HepG2 (cell line): ENCODE results near the gene SLC23A3. TPM values are rescaled to one million over a fixed set of nuclear protein-coding genes. Genes with fewer than 3 reads are reported as not detected.

Experiments
- BCL6 ChIP-seq: IDR thresholded peaks from 2 replicates; pipeline ENCODE4 v1.6.1; 2016; ENCODE audit warnings: missing genetic modification reagents, missing compliant biosample characterization
- CEBPG ChIP-seq: IDR thresholded peaks from 2 replicates; pipeline ENCODE4 v1.6.1; 2016
- ERF ChIP-seq: IDR thresholded peaks from 2 replicates; pipeline ENCODE4 v1.6.1; 2018; ENCODE audit warnings: missing biosample characterization, missing genetic modification reagents
- FOXA1 ChIP-seq, 2 experiments: fragments of 450-650 bp in 1 of 2; sonication (generic) in 1 of 2; formaldehyde crosslinking in 1 of 2; IDR thresholded peaks; 2 replicates each; pipeline versions ENCODE4 v1.4.0 to v1.6.1; 2016 to 2020; ENCODE audit warnings: missing genetic modification reagents in 1 of 2
- FOXA3 ChIP-seq: IDR thresholded peaks from 2 replicates; pipeline ENCODE4 v1.6.1; 2016; ENCODE audit warnings: missing genetic modification reagents, missing compliant biosample characterization
- FOXP1 ChIP-seq, 2 experiments: fragments of 450-650 bp in 1 of 2; IDR thresholded peaks; 2 replicates each; pipeline ENCODE4 v1.6.1; 2017 to 2018; ENCODE audit warnings: antibody characterized with exemption in 1 of 2
- RXRB ChIP-seq: IDR thresholded peaks from 2 replicates; pipeline ENCODE4 v1.6.1; 2016; ENCODE audit warnings: borderline replicate concordance, missing genetic modification reagents, missing compliant biosample characterization
- SAP130 ChIP-seq: IDR thresholded peaks from 2 replicates; pipeline ENCODE4 v1.6.1; 2016; ENCODE audit warnings: low read depth
- SOX5 ChIP-seq: IDR thresholded peaks from 2 replicates; pipeline ENCODE4 v1.6.1; 2016; ENCODE audit warnings: borderline replicate concordance
- TOE1 ChIP-seq: sonication (generic); formaldehyde crosslinking; IDR thresholded peaks from 2 replicates; pipeline ENCODE4 v1.4.0; 2020; ENCODE audit warnings: mild to moderate bottlenecking, missing genetic modification reagents
- ZC3H4 ChIP-seq: sonication (generic); formaldehyde crosslinking; IDR thresholded peaks from 2 replicates; pipeline ENCODE4 v1.4.0; 2020; ENCODE audit warnings: missing genetic modification reagents, borderline replicate concordance
- ZFP36 ChIP-seq: fragments of 150-350 bp; IDR thresholded peaks from 2 replicates; pipeline ENCODE4 v1.6.1; 2018; ENCODE audit warnings: borderline replicate concordance, low read length, low read depth; ENCODE audit not compliant: partially characterized antibody
- ZNF20 ChIP-seq: sonication (generic); formaldehyde crosslinking; IDR thresholded peaks from 2 replicates; pipeline ENCODE4 v1.4.0; 2020; ENCODE audit warnings: mild to moderate bottlenecking, moderate library complexity, missing genetic modification reagents
- ZNF224 ChIP-seq: sonication (generic); formaldehyde crosslinking; IDR thresholded peaks from 2 replicates; pipeline ENCODE4 v1.5.0; 2020; ENCODE audit warnings: mild to moderate bottlenecking, missing genetic modification reagents
- ZNF24 ChIP-seq: fragments of 450-650 bp; IDR thresholded peaks from 2 replicates; pipeline ENCODE4 v1.6.1; 2017; ENCODE audit warnings: antibody characterized with exemption, mild to moderate bottlenecking
- polyA plus RNA-seq, 8 experiments: library from polyadenylated mRNA; depleted of rRNA in 3 of 8; stranded (reverse) in 7 of 8; unstranded in 1 of 8; fragments of >200 nt; fragmentation: Illumina TruSeq in 4 of 8; extraction: Trizol in 4 of 8; gene quantifications; 2 replicates each; pipeline versions ENCODE4 v1.2.1 to v1.2.3, GENCODE V29; 2011 to 2016; ENCODE audit warnings: low read depth in 4 of 8, missing spikeins in 1 of 8, mixed read lengths in 1 of 8; ENCODE audit not compliant: insufficient read depth in 1 of 8
- total RNA-seq, 5 experiments: library from RNA; depleted of rRNA; stranded (reverse); fragments of >200 nt; fragmentation: Illumina TruSeq; extraction: Trizol; gene quantifications; 2 replicates each; pipeline ENCODE4 v1.2.3, GENCODE V29; 2016; ENCODE audit warnings: low read depth in 1 of 5
- TF ChIP-seq, protein P1 (sequence below): sonication (generic); formaldehyde crosslinking; IDR thresholded peaks from 2 replicates; pipeline ENCODE4 v1.9.0; 2021; ENCODE audit warnings: missing genetic modification reagents, mild to moderate bottlenecking, borderline replicate concordance
- TF ChIP-seq, protein P2 (sequence below): sonication (generic); formaldehyde crosslinking; IDR thresholded peaks from 2 replicates; pipeline ENCODE4 v1.4.0; 2020; ENCODE audit warnings: missing genetic modification reagents, mild to moderate bottlenecking, borderline replicate concordance
- TF ChIP-seq, protein P3 (sequence below): sonication (generic); formaldehyde crosslinking; IDR thresholded peaks from 2 replicates; pipeline ENCODE4 v1.5.0; 2020; ENCODE audit warnings: mild to moderate bottlenecking, missing genetic modification reagents
- TF ChIP-seq, protein P4 (sequence below): IDR thresholded peaks from 2 replicates; pipeline ENCODE4 v1.6.1; 2016; ENCODE audit warnings: low read depth, missing genetic modification reagents, missing compliant biosample characterization

SLC23A3 gene
- total and polyA plus RNA-seq, 2 of the 13 experiments (the other 11 are each of a cell fraction or from before 2014, with no cell fraction given): 0.38 to 0.78 TPM

DNA sequence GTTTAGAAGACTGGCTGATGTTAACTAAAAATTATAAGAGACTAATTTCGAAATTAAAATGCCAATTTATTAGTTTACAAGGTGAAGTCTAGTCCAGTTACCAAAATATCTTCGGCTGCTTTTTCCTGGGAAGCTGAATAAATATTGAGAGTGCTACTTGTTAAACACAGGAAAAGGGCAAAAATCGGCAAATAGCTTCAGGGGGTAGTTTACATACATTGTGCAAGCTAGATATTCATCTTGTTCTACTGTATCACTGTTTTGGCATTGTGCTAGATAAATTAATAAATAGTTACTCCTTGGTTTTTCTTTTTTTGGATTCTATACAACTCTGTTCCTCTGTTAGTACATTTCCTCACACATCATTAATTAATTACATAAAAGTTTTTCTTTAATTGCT, 38.5 kb downstream of the SLC23A3 start (continued):
- TF ChIP-seq, protein P1, sequence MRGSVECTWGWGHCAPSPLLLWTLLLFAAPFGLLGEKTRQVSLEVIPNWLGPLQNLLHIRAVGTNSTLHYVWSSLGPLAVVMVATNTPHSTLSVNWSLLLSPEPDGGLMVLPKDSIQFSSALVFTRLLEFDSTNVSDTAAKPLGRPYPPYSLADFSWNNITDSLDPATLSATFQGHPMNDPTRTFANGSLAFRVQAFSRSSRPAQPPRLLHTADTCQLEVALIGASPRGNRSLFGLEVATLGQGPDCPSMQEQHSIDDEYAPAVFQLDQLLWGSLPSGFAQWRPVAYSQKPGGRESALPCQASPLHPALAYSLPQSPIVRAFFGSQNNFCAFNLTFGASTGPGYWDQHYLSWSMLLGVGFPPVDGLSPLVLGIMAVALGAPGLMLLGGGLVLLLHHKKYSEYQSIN (CRISPR knock-in tag): no peak
- TF ChIP-seq ZNF20 (CRISPR knock-in tag): no peak
- TF ChIP-seq SAP130: 0 out of 2 replicates have a peak, but pooled peaks have one; percentile 16
- no peak for TF ChIP-seq ERF (CRISPR knock-in tag)
- TF ChIP-seq ZNF224: no peak
- TF ChIP-seq TOE1: no peak
- no peak for TF ChIP-seq ZC3H4 (CRISPR knock-in tag)
- TF ChIP-seq SOX5: 0 out of 2 replicates have a peak, but pooled peaks have one; percentile 34
- peak; percentile 98 for TF ChIP-seq BCL6 (CRISPR knock-in tag)
- peak; percentile 70 for TF ChIP-seq FOXA3
- TF ChIP-seq, protein P2, sequence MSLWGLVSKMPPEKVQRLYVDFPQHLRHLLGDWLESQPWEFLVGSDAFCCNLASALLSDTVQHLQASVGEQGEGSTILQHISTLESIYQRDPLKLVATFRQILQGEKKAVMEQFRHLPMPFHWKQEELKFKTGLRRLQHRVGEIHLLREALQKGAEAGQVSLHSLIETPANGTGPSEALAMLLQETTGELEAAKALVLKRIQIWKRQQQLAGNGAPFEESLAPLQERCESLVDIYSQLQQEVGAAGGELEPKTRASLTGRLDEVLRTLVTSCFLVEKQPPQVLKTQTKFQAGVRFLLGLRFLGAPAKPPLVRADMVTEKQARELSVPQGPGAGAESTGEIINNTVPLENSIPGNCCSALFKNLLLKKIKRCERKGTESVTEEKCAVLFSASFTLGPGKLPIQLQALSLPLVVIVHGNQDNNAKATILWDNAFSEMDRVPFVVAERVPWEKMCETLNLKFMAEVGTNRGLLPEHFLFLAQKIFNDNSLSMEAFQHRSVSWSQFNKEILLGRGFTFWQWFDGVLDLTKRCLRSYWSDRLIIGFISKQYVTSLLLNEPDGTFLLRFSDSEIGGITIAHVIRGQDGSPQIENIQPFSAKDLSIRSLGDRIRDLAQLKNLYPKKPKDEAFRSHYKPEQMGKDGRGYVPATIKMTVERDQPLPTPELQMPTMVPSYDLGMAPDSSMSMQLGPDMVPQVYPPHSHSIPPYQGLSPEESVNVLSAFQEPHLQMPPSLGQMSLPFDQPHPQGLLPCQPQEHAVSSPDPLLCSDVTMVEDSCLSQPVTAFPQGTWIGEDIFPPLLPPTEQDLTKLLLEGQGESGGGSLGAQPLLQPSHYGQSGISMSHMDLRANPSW: no peak
- TF ChIP-seq, protein P3, sequence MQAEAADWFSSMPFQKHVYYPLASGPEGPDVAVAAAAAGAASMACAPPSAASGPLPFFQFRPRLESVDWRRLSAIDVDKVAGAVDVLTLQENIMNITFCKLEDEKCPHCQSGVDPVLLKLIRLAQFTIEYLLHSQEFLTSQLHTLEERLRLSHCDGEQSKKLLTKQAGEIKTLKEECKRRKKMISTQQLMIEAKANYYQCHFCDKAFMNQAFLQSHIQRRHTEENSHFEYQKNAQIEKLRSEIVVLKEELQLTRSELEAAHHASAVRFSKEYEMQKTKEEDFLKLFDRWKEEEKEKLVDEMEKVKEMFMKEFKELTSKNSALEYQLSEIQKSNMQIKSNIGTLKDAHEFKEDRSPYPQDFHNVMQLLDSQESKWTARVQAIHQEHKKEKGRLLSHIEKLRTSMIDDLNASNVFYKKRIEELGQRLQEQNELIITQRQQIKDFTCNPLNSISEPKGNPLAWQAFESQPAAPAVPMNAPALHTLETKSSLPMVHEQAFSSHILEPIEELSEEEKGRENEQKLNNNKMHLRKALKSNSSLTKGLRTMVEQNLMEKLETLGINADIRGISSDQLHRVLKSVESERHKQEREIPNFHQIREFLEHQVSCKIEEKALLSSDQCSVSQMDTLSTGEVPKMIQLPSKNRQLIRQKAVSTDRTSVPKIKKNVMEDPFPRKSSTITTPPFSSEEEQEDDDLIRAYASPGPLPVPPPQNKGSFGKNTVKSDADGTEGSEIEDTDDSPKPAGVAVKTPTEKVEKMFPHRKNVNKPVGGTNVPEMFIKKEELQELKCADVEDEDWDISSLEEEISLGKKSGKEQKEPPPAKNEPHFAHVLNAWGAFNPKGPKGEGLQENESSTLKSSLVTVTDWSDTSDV (CRISPR knock-in tag): no peak
- TF ChIP-seq ZNF24: no peak
- no peak for TF ChIP-seq ZFP36
- TF ChIP-seq, protein P4, sequence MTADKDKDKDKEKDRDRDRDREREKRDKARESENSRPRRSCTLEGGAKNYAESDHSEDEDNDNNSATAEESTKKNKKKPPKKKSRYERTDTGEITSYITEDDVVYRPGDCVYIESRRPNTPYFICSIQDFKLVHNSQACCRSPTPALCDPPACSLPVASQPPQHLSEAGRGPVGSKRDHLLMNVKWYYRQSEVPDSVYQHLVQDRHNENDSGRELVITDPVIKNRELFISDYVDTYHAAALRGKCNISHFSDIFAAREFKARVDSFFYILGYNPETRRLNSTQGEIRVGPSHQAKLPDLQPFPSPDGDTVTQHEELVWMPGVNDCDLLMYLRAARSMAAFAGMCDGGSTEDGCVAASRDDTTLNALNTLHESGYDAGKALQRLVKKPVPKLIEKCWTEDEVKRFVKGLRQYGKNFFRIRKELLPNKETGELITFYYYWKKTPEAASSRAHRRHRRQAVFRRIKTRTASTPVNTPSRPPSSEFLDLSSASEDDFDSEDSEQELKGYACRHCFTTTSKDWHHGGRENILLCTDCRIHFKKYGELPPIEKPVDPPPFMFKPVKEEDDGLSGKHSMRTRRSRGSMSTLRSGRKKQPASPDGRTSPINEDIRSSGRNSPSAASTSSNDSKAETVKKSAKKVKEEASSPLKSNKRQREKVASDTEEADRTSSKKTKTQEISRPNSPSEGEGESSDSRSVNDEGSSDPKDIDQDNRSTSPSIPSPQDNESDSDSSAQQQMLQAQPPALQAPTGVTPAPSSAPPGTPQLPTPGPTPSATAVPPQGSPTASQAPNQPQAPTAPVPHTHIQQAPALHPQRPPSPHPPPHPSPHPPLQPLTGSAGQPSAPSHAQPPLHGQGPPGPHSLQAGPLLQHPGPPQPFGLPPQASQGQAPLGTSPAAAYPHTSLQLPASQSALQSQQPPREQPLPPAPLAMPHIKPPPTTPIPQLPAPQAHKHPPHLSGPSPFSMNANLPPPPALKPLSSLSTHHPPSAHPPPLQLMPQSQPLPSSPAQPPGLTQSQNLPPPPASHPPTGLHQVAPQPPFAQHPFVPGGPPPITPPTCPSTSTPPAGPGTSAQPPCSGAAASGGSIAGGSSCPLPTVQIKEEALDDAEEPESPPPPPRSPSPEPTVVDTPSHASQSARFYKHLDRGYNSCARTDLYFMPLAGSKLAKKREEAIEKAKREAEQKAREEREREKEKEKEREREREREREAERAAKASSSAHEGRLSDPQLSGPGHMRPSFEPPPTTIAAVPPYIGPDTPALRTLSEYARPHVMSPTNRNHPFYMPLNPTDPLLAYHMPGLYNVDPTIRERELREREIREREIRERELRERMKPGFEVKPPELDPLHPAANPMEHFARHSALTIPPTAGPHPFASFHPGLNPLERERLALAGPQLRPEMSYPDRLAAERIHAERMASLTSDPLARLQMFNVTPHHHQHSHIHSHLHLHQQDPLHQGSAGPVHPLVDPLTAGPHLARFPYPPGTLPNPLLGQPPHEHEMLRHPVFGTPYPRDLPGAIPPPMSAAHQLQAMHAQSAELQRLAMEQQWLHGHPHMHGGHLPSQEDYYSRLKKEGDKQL: peak; percentile 56; the same call in 1 of the 2 replicates
- TF ChIP-seq RXRB (CRISPR knock-in tag): 0 out of 2 replicates have a peak, but pooled peaks have one; percentile 15
- TF ChIP-seq FOXP1 (IDR thresholded peaks at IDR 0.05): no peak
- peak; percentile 42; the same call in 1 of the 2 replicates for TF ChIP-seq FOXP1 (CRISPR knock-in tag; IDR thresholded peaks at IDR 0.05)
- TF ChIP-seq FOXA1 (IDR thresholded peaks at IDR 0.05): no peak
- TF ChIP-seq FOXA1 (CRISPR knock-in tag; IDR thresholded peaks at IDR 0.05): peak; percentile 51; the same call in 1 of the 2 replicates
- TF ChIP-seq CEBPG: peak; percentile 57
